GM18951 (cell line): ENCODE measurements around the gene NME4.

Experiments
- POLR2A ChIP-seq: IDR thresholded peaks from 4 replicates; pipeline ENCODE4 v1.6.1; 2011; ENCODE audit warnings: mild to moderate bottlenecking; ENCODE audit not compliant: insufficient read length, insufficient read depth; ENCODE audit errors: extremely low read depth
- in situ Hi-C: fragments of 300-500 bp; cut with MboI; formaldehyde crosslinking; loops from one replicate; pipeline ENCODE4 v1.12.0; 2022; ENCODE audit warnings: low sequenced_read_pairs, mixed read lengths, inconsistent platforms; ENCODE audit not compliant: unreplicated experiment

Gene NME4

DNA sequence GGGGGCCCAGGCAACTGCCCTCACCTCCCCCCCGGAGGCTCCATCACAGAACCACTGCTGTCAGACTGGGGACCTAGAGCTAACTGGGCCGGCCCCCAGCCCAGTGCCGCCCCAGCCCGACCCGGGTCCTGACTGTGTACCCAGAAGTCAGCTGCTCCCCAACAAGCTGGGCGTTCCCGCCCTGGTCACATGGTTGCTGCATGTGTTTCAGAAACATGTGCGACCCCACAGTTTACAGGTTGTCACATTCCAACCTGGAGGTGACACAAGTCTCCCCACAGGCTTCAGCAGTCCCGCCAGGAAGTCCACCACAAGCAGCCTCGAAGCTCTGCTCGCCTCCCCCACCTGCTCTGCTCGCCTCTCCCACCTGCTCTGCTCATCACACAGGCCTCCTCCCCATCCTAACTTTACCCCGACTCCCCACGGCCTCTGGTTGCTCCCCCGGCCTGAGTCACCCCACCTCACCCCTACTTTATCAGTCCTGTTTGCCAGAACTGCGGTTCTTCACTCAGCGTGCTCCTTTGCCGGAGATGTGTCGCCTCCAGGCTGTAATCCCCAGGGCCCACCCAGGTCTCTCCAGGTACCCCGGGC, 27.6 kb upstream of the NME4 start:
- TF ChIP-seq POLR2A: no peak
- in situ Hi-C loops: no loop called here

GRCh38 chr16:369866-370436, 27.0 kb upstream of the NME4 start:
- in situ Hi-C loops: no loop called here
- no peak for TF ChIP-seq POLR2A

- in situ Hi-C loops: no loop called here
- TF ChIP-seq POLR2A: peak; percentile 67
These were observed 26.6 kb upstream of the NME4 start, which contains the start of gene MRPL28 for GRCh38 chr16:370443-370842. Gene MRPL28, minus strand, starts transcription at chr16:370538. Its CDS starts 320 bp downstream, at chr16:370218.

GRCh38 chr16:370979-371514, 26.0 kb upstream of the NME4 start:
- TF ChIP-seq POLR2A: no peak
- in situ Hi-C loops: no loop called here

GRCh38 chr16:371515-372301, 25.3 kb upstream of the NME4 start:
- in situ Hi-C loops: no loop called here
- no peak for TF ChIP-seq POLR2A

- TF ChIP-seq POLR2A: no peak
- in situ Hi-C loops: no loop called here
These were observed 24.6 kb upstream of the NME4 start for GRCh38 chr16:372302-372983.

GRCh38 chr16:373020-373598, 23.9 kb upstream of the NME4 start:
- TF ChIP-seq POLR2A: no peak
- in situ Hi-C loops: no loop called here

GRCh38 chr16:373848-374615, 23.0 kb upstream of the NME4 start:
- in situ Hi-C loops: no loop called here
- TF ChIP-seq POLR2A: no peak

DNA sequence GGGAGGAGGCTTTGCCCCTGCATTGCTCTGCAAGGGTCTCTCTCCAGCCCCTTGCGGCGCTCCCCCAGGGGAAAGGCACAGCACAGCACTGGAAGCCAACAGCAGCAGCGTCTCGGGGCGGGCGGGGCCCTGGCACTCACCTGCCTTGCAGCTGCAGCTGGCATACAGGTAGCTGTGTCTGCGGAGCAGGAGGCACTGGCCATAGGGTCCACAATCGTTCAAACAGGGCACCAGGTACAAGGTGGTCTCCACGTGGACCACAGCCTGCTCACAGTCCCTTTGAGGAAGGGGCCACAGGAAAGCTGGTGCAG, 22.4 kb upstream of the NME4 start:
- in situ Hi-C loops: no loop called here
- no peak for TF ChIP-seq POLR2A

GRCh38 chr16:375212-375611, 21.8 kb upstream of the NME4 start:
- TF ChIP-seq POLR2A: no peak

GRCh38 chr16:375927-376816, 20.8 kb upstream of the NME4 start:
- in situ Hi-C loops: no loop called here
- no peak for TF ChIP-seq POLR2A

More at GRCh38 chr16:375212-375611, 21.8 kb upstream of the NME4 start:
- in situ Hi-C loops: no loop called here

- in situ Hi-C loops: no loop called here
These were observed 20.1 kb upstream of the NME4 start for GRCh38 chr16:376817-377418.

More at GRCh38 chr16:376817-377418, 20.1 kb upstream of the NME4 start:
- TF ChIP-seq POLR2A: no peak
